ENCODE data around the gene NYNRIN.

NYNRIN gene

GRCh38 chr14:24409192-24409591 lies 10.4 kb downstream of the NYNRIN start:
- H3K27me3 ChIP-seq (replicated peaks; ENCODE audit: control insufficient read depth, insufficient read depth, low read length): no peaks in the 10 kb centered on the region
- H3K4me1 ChIP-seq (ENCODE audit: control insufficient read depth, insufficient read depth, low read length): peaks cover 7% of the 10 kb centered on the region
- no peaks in the 10 kb centered on the region for H3K36me3 ChIP-seq (ENCODE audit: control insufficient read depth, insufficient read depth, low read length, severe bottlenecking)
- H3K9me3 ChIP-seq (ENCODE audit: control insufficient read depth, low read length): no peaks in the 10 kb centered on the region
- no peak overlapping the region for H3K4me3 ChIP-seq (ENCODE audit: low read length)
- no peak overlapping the region for H3K9ac ChIP-seq (ENCODE audit: low read length)
- no peak for DNase-seq (ENCODE audit: low read depth)

DNA sequence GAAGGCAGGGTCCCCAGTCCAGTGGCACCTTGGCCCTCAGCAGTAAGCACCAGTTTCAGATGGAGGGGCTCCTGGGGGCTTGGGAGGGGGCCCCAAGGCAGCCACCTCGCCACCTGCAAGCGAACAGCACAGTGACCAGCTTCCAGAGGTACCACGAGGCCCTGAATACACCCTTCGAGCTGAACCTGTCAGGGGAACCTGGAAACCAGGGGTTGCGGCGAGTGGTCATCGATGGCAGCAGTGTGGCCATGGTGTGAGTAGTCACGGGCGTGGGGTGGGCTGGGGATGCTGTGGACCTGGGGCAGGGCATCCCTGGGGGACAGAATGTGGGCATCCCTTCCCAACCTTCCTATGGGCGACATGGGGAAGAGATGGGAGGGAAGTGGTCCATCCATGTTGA lies 11.2 kb downstream of the NYNRIN start:
- no peaks in the 10 kb centered on the region for H3K36me3 ChIP-seq (ENCODE audit: control insufficient read depth, insufficient read depth, low read length, severe bottlenecking)
- no peaks in the 10 kb centered on the region for H3K9me3 ChIP-seq (ENCODE audit: control insufficient read depth, low read length)
- no peak overlapping the region for H3K9ac ChIP-seq (ENCODE audit: low read length)
- H3K27me3 ChIP-seq (replicated peaks; ENCODE audit: control insufficient read depth, insufficient read depth, low read length): no peaks in the 10 kb centered on the region
- no peak for DNase-seq (ENCODE audit: low read depth)
- H3K4me1 ChIP-seq (ENCODE audit: control insufficient read depth, insufficient read depth, low read length): peaks cover 7% of the 10 kb centered on the region
- no peak overlapping the region for H3K4me3 ChIP-seq (ENCODE audit: low read length)

DNA sequence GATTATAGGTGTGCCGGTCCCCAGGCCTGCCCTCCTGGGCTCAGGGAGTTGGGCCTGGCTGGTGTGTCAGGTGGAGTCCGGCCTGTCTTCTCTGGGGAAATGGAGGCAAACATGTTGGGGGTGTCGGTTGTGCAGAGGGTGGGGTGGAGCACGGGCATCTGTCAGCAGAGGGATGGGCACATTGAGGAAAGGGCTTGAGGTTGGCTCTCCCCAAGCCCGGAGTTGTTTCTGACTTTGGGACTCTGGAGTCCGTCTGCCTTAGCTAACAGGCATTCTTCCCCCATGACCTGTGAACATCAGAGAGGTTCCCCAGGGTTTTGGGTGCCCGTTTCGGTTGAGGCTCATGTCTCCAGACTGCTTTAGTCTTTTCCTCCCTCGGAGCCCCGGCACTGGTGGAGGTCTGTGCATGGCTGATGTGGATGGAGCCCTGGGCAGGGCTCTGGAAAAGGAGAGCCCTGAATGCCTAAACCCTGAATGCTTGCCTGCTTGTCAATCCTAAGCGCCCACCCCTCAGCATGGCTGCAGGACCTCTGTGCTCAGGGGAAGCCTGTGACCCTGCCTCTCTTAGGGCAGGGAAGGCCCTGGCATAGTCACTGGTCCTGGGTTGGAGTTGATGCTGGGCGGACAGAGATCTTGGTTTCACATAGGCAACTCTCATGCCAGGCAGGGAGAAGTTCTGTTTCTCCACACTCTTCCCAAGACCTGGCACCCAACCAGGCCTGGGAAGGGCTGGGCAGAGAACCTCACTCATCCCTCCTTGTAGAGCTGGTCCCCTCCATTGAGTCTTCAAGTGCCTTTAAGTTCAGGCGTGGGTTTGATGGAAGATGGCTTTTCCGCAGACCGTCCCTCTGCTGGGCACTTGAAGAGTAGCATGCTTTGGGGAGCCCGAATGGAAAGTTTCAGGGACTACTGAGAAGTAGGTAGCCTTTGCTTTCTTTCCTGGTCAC lies 12.9 kb downstream of the NYNRIN start:
- DNase-seq (ENCODE audit: low read depth): peak; percentile 73
- Histone ChIP-seq H3K36me3 (ENCODE audit: control insufficient read depth, insufficient read depth, low read length, severe bottlenecking) (no peaks in the 10 kb centered on the region), H3K27me3 (replicated peaks; ENCODE audit: control insufficient read depth, insufficient read depth, low read length) (no peaks in the 10 kb centered on the region)

GRCh38 chr14:24414077-24414476 lies 15.3 kb downstream of the NYNRIN start:
- no peak overlapping the region for H3K4me3 ChIP-seq (ENCODE audit: low read length)
- H3K27me3 ChIP-seq (replicated peaks; ENCODE audit: control insufficient read depth, insufficient read depth, low read length): no peaks in the 10 kb centered on the region
- H3K4me1 ChIP-seq (ENCODE audit: control insufficient read depth, insufficient read depth, low read length): peaks cover 3% of the 10 kb centered on the region
- H3K36me3 ChIP-seq (ENCODE audit: control insufficient read depth, insufficient read depth, low read length, severe bottlenecking): no peaks in the 10 kb centered on the region
- no peaks in the 10 kb centered on the region for H3K9me3 ChIP-seq (ENCODE audit: control insufficient read depth, low read length)
- H3K9ac ChIP-seq (ENCODE audit: low read length): no peak overlapping the region
- DNase-seq (ENCODE audit: low read depth): no peak

More for the DNA sequence above, 12.9 kb downstream of the NYNRIN start:
- Histone ChIP-seq H3K4me3 (ENCODE audit: low read length) (no peak overlapping the region), H3K9me3 (ENCODE audit: control insufficient read depth, low read length) (no peaks in the 10 kb centered on the region), H3K4me1 (ENCODE audit: control insufficient read depth, insufficient read depth, low read length) (peaks cover 7% of the 10 kb centered on the region), H3K9ac (ENCODE audit: low read length) (no peak overlapping the region)

DNA sequence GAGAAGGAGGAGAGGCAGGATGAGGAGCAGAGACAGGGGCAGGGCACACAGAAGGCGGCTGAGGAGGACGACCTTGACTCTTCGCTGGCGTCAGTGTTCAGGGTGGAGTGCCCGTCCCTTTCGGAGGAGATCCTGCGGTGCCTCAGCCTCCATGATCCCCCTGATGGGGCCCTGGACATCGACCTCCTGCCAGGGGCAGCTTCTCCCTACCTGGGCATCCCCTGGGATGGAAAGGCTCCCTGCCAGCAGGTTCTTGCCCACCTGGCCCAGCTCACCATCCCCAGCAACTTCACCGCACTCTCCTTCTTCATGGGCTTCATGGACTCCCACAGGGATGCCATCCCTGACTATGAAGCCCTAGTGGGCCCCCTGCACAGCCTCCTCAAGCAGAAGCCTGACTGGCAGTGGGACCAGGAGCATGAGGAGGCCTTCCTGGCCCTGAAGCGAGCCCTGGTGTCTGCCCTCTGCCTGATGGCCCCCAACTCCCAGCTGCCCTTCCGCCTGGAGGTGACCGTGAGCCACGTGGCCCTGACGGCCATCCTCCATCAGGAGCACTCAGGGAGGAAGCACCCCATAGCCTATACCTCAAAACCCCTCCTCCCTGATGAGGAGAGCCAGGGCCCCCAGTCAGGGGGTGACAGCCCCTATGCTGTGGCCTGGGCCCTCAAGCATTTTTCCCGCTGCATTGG lies 16.1 kb downstream of the NYNRIN start:
- no peaks in the 10 kb centered on the region for H3K4me1 ChIP-seq (ENCODE audit: control insufficient read depth, insufficient read depth, low read length)
- H3K4me3 ChIP-seq (ENCODE audit: low read length): no peak overlapping the region
- H3K9ac ChIP-seq (ENCODE audit: low read length): no peak overlapping the region
- no peaks in the 10 kb centered on the region for H3K36me3 ChIP-seq (ENCODE audit: control insufficient read depth, insufficient read depth, low read length, severe bottlenecking)
- no peaks in the 10 kb centered on the region for H3K27me3 ChIP-seq (replicated peaks; ENCODE audit: control insufficient read depth, insufficient read depth, low read length)
- no peak for DNase-seq (ENCODE audit: low read depth)
- H3K9me3 ChIP-seq (ENCODE audit: control insufficient read depth, low read length): no peaks in the 10 kb centered on the region

DNA sequence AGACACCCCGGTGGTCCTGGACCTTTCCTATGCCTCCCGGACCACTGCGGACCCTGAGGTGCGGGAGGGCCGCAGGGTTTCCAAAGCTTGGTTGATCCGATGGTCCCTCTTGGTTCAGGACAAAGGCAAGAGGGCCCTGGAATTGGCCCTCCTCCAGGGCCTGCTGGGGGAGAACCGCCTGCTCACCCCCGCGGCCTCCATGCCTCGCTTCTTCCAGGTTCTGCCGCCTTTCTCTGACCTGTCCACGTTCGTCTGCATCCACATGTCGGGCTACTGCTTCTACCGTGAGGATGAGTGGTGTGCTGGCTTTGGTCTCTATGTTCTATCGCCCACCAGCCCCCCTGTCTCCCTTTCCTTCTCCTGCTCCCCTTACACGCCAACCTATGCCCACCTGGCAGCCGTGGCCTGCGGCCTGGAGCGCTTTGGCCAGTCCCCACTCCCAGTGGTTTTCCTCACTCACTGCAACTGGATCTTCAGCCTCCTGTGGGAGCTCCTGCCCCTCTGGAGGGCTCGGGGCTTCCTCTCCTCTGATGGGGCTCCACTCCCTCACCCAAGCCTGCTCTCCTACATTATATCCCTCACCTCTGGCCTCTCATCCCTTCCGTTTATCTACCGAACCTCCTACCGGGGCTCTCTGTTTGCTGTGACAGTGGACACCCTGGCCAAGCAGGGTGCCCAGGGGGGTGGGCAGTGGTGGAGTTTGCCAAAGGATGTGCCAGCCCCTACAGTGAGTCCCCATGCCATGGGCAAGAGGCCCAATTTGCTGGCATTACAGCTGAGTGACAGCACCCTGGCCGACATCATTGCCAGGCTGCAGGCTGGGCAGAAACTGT lies 16.8 kb downstream of the NYNRIN start:
- no peak for DNase-seq (ENCODE audit: low read depth)
- H3K27me3 ChIP-seq (replicated peaks; ENCODE audit: control insufficient read depth, insufficient read depth, low read length): no peaks in the 10 kb centered on the region
- H3K9ac ChIP-seq (ENCODE audit: low read length): no peak overlapping the region
- H3K4me1 ChIP-seq (ENCODE audit: control insufficient read depth, insufficient read depth, low read length): no peaks in the 10 kb centered on the region
- no peaks in the 10 kb centered on the region for H3K36me3 ChIP-seq (ENCODE audit: control insufficient read depth, insufficient read depth, low read length, severe bottlenecking)
- H3K9me3 ChIP-seq (ENCODE audit: control insufficient read depth, low read length): no peaks in the 10 kb centered on the region
- H3K4me3 ChIP-seq (ENCODE audit: low read length): no peak overlapping the region

- H3K36me3 ChIP-seq (ENCODE audit: control insufficient read depth, insufficient read depth, low read length, severe bottlenecking): no peaks in the 10 kb centered on the region
- no peak overlapping the region for H3K4me3 ChIP-seq (ENCODE audit: low read length)
- no peak for DNase-seq (ENCODE audit: low read depth)
- H3K9ac ChIP-seq (ENCODE audit: low read length): no peak overlapping the region
- no peaks in the 10 kb centered on the region for H3K9me3 ChIP-seq (ENCODE audit: control insufficient read depth, low read length)
- H3K4me1 ChIP-seq (ENCODE audit: control insufficient read depth, insufficient read depth, low read length): no peaks in the 10 kb centered on the region
- no peaks in the 10 kb centered on the region for H3K27me3 ChIP-seq (replicated peaks; ENCODE audit: control insufficient read depth, insufficient read depth, low read length)
Measured at GRCh38 chr14:24416254-24416931, 17.6 kb downstream of the NYNRIN start.

DNA sequence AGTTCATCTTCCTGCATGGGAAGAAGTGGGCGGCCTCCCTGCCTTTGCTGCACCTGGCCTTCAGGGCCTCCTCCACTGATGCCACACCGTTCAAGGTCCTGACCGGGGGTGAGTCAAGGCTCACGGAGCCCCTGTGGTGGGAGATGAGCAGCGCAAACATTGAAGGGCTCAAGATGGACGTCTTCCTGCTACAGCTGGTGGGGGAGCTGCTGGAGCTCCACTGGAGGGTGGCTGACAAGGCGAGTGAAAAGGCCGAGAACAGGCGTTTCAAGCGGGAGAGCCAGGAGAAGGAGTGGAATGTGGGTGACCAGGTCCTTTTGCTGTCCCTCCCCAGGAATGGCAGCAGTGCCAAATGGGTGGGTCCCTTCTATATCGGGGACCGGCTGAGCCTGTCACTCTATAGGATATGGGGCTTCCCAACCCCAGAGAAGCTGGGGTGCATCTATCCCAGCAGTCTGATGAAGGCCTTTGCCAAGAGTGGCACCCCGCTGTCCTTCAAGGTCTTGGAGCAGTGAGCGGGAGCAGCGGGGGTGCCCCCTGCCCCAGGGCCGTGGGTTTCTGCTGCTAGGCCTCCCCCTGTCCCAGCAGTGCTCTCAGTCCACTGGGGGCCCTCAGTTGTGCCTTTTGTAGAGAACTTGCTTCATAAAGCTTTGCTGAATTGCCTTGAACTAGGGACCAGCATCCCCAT lies 18.3 kb downstream of the NYNRIN start:
- Histone ChIP-seq H3K9me3 (ENCODE audit: control insufficient read depth, low read length) (no peaks in the 10 kb centered on the region), H3K9ac (ENCODE audit: low read length) (no peak overlapping the region)
- no peak for DNase-seq (ENCODE audit: low read depth)

DNA sequence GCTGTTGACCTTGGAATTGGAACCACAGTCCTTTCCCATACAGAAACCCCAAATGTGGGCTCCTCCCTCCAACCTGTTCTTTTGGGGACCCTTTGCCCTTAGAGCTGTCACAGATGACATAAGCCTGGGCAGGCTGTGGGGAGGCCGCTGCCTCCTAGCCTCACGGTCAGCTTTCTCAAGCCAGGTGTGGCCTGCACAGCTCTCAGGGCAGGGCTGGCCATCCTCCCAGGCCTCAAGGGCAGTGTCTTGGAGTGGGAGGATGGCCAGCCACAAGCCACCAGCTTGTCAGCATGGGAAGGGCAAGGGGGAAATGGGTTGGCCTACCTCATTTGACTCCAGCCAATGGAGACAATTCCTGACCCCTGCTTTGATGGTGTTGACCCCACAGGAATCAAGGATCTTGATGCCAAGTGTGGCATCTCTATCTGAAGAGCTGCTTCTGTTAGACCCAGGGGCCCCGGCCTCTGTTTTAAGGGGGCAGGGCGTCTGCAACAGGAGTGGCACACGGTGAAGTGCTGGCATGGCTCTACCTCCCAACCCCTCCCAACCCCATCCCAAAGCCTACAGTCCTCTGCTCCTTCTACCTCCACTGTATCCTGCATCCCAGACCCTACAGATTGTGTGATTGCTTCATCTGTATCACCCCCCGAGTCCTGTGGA lies 19.2 kb downstream of the NYNRIN start:
- no peaks in the 10 kb centered on the region for H3K4me1 ChIP-seq (ENCODE audit: control insufficient read depth, insufficient read depth, low read length)
- H3K27me3 ChIP-seq (replicated peaks; ENCODE audit: control insufficient read depth, insufficient read depth, low read length): no peaks in the 10 kb centered on the region
- H3K9ac ChIP-seq (ENCODE audit: low read length): no peak overlapping the region
- H3K4me3 ChIP-seq (ENCODE audit: low read length): no peak overlapping the region
- no peak for DNase-seq (ENCODE audit: low read depth)
- no peaks in the 10 kb centered on the region for H3K36me3 ChIP-seq (ENCODE audit: control insufficient read depth, insufficient read depth, low read length, severe bottlenecking)
- H3K9me3 ChIP-seq (ENCODE audit: control insufficient read depth, low read length): no peaks in the 10 kb centered on the region

More for the DNA sequence above, 18.3 kb downstream of the NYNRIN start:
- Histone ChIP-seq H3K4me1 (ENCODE audit: control insufficient read depth, insufficient read depth, low read length) (no peaks in the 10 kb centered on the region), H3K36me3 (ENCODE audit: control insufficient read depth, insufficient read depth, low read length, severe bottlenecking) (no peaks in the 10 kb centered on the region), H3K4me3 (ENCODE audit: low read length) (no peak overlapping the region), H3K27me3 (replicated peaks; ENCODE audit: control insufficient read depth, insufficient read depth, low read length) (no peaks in the 10 kb centered on the region)

GRCh38 chr14:24418492-24418873 lies 19.7 kb downstream of the NYNRIN start:
- DNase-seq (ENCODE audit: low read depth): no peak
- Histone ChIP-seq H3K36me3 (ENCODE audit: control insufficient read depth, insufficient read depth, low read length, severe bottlenecking) (no peaks in the 10 kb centered on the region), H3K4me3 (ENCODE audit: low read length) (no peak overlapping the region), H3K4me1 (ENCODE audit: control insufficient read depth, insufficient read depth, low read length) (no peaks in the 10 kb centered on the region), H3K9ac (ENCODE audit: low read length) (no peak overlapping the region), H3K27me3 (replicated peaks; ENCODE audit: control insufficient read depth, insufficient read depth, low read length) (no peaks in the 10 kb centered on the region), H3K9me3 (ENCODE audit: control insufficient read depth, low read length) (no peaks in the 10 kb centered on the region)
